HL-60/S4 (cell line): Measurements from ENCODE around the gene DHPS.
"Not testable (repeated sequence)": the region's sequence is repeated elsewhere in the genome, so short reads cannot be mapped to it uniquely, and the experiment has no call there.

Source experiments
- in situ Hi-C: fragments of 300-500 bp; cut with MboI; formaldehyde crosslinking; loops from 2 replicates; pipeline ENCODE4 v1.14.3; 2022; ENCODE audit warnings: low sequenced_read_pairs

The DHPS gene

GRCh38 chr19:12705654-12706331 lies 24.1 kb upstream of the DHPS start:
- in situ Hi-C loops, result no loop called here

DNA sequence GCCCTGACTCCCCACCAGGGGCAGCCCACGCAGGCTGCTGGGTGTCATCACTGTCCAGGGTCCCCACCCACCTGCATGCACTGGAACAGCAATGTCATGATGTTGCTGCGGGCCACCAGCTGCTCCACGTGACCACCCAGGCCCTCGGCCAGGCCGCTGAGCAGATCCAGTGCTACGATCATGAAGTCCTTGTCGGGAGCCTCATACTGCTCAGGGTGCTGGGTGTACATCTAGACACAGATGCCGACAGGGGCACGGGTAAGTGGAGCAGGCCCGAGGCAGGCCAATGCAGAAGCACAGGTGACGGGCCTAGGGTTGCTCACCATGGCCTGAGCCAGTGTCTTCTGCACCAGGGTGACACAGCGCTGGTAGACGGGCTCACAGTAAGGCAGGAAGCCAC lies 23.5 kb upstream of the DHPS start:
- in situ Hi-C loops, result no loop called here

DNA sequence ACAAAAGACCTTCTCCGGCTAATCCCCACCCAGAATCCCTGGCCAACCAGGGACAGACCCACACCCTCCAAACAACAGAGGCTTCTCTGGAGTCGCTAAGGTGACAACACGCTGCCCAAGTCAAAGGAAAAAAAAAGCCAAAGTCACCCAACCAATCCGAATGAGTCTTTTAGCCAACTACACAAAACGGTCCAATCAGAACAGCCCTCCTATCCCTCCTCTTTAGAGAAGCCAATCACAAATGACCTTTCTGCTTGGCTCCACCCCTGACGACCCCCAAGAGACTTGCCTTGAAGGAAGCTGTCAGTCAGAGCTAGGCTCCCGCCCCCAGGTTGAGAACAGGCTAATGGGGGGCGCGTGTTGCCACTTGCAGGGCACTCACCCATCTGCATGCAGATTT lies 21.4 kb upstream of the DHPS start:
- in situ Hi-C loops, result no loop called here

DNA sequence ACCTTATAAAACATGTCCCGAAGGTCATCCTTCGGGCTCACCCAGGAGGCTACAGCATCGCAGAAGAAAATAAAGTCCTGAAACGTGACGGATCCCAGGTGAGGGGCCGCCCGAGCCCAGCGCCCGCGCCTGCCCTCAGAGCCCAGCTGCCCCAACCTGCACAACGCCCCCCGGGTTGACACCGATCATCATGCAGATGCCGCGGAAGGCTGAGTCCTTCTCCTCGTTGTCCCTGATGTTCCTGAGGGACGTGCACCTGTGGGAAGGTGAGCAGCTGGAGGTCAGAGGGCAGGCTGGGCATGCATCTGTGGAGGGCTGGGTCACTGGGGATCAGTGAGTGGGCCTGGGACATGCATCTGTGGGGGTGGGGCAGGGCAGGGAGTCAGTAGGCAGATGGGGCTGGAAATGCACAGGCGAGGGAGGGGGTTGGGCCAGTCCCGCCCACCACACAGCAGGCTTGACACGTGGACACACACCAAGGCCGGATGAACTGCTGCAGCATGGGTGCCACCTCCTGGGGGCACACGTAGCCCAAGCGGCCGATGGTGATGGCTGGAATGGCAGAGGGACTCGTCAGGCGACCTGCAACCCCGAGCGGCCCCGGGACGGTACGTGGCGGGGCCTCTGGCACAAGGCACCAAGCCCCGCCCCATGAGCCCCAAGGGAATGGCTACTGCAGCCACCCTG lies 20.1 kb upstream of the DHPS start:
- in situ Hi-C loops, result no loop called here

DNA sequence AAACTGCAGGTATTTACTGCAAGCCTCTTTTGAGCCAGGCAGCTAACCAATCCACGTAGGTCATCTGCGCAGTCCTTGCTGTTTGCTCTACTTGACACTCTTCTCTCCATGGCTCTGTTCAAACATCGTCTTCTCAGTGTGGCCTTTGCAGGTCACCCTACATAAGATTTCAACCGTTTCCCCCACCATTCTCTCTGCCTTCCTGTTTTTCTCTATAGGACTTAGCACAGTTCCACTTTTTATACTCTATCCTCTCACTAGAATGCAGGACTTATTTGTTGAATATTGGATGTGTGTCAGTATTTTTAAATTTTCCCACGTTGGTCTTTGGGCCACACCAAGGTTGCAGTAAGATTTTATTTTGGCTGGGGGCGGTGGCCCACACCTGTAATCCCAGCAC lies 16.5 kb upstream of the DHPS start:
- in situ Hi-C loops, result no loop called here

GRCh38 chr19:12697425-12697824 lies 15.7 kb upstream of the DHPS start:
- in situ Hi-C loops, result not testable (repeated sequence)

- in situ Hi-C loops, result no loop called here
Measured at GRCh38 chr19:12696366-12697335, 15.0 kb upstream of the DHPS start, which contains the start of gene FBXW9. TSS of gene FBXW9 (minus strand) at chr19:12696631. CDS start at chr19:12696581, 50 bp downstream.

DNA sequence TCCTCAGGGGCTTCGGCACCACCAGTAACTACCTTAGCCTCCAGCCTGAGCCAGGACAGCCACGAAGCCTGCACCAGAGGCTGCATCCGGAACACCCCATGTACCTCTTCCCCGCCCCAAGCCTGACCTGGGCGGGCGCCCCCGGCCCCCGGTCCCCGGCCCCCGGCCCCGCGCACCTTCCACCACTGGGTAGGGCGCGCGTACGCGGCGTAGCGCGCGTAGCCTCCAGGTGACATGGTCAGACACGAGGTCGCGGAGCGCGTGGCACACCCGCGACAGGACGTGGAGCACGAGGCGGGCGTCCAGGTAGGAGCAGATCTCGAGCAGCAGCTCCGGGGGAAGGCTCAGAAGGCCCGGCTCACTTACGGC lies 14.3 kb upstream of the DHPS start:
- in situ Hi-C loops, result no loop called here

DNA sequence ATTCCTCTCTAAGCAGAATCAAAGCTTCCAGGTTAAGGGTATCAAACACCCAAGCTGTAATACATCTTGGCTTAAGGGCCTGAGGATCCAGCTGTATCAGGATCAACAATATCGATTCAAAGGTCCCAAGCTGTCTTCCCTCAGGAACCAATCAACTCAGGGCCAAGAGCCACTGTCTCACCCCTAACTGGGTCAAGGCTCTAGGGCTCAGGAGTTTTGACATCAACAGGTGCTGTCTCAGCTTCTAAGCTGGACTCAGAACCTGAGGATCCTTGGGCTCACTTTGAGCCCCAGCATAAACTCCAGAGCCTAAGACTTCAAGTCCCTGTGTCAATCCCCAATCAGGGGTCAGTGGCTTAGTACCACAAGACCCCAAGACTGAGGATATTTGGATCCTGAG lies 13.8 kb upstream of the DHPS start:
- in situ Hi-C loops, result no loop called here

DNA sequence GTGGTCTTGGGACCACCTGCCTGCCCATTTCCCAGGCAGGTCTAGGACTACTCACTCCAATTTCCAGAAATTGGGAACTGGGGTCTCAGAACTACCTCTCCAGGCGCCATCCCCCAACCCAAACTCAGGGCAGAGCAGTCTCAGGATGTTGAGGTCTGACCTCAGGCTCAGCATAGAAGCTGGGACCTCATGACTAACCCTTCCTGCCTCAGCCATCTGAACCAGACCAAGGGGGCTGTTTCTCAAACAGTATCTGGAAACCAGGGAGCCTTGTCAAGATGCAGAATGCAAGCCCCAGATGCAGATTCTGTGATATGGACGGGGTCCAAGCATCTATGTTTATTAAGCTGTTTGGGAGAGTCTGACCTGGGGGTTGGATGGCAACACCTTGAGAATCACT lies 13.4 kb upstream of the DHPS start:
- in situ Hi-C loops, result no loop called here

GRCh38 chr19:12694641-12695040 lies 13.0 kb upstream of the DHPS start:
- in situ Hi-C loops, result no loop called here

DNA sequence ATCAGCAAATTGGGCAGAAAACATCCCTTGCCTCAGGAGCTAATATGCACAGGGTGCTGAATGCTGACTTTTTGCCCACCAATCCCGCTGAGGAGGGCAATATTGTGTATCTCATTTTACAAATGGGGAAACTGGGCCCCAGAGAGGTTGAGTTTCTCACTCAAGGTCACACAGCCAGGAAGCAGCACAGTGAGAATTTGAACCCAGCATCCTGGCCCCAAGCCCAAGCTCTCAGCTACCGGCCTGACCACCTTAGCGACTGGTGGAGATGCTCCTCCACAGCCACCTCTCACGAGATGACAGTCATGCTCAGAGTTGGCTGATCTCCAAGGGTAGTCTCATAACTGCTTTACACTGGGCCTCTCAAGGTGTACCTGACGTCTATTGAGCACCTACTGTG lies 11.3 kb upstream of the DHPS start:
- in situ Hi-C loops, result no loop called here

GRCh38 chr19:12689581-12690216 lies 8.0 kb upstream of the DHPS start:
- in situ Hi-C loops, result no loop called here

DNA sequence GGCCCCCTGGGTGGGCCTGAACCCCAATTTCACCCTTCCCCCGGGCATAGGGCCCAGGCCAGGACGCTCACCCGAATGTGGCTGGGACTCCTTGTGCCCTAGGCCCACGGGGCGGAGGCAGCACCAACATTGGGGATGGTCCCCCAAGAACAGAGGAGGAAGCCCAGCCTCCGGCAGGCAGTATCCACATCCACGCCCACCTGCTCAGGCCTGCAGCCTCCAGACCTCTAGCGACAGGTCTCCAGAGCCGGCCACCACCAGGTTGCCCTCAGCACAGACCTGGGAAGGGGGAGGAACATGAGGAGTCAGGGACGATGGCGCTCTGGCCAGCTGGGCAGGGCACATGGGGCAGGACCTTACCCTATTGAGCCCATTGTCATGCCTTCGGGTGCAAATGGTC lies 7.3 kb upstream of the DHPS start:
- in situ Hi-C loops, result no loop called here

DNA sequence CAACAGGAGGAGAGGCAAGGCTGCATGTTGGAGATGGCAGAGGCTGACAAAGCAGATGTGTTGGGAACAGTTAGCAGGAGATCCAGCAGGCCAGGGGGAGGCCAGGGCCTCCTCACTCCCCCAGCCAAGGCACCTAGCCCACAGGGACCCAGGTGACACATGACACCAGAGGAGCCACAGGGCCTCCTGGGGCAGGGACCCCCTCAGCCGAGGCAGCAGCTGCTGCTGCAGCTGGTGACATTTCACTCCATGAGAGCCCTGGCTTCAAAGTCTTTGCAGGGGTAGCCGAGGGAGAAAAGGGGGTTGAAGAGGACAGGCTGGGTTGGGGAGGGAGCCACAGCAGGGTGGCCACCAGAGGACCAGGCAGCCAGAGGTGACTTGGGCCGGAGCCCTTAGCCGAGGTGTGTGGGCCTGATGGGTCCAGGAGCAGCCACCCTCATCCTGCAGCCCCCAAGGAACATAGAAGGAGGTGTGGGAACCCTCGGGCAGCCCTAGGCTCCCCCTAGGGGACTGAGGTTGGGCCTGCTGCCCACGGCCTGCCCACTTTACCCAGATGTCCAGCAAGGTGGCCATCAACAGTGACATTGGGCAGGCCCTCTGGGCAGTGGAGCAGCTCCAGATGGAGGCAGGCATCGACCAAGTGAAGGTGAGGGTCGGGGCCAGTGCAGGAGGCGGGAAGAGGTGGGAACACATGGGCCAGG lies 6.0 kb upstream of the DHPS start, which contains the start of gene GNG14:
GNG14 (plus strand) TSS at position 503 of the 701 bp plus-strand sequence; CDS start at position 554, 51 bp downstream.
- in situ Hi-C loops, result no loop called here

- in situ Hi-C loops, result no loop called here
Measured at GRCh38 chr19:12685831-12686230, 4.2 kb upstream of the DHPS start.

- in situ Hi-C loops, result no loop called here
Measured at GRCh38 chr19:12680034-12680433, 1.6 kb downstream of the DHPS start.

DNA sequence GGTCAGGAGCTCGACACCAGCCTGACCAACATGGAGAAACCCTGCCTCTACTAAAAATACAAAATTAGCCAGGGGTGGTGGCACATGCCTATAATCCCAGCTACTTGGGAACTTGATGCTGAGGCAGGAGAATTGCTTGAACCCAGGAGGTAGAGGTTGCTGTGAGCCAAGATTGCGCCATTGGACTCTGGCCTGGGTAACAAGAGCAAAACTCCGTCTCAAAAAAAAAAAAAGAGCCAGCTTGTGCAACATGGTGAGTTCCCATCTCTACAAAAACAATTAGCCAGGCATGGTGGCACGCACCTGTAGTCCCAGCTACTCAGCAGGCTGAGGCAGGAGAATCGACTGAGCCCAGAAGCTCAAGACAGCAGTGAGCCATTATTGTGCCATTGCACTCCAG lies 3.6 kb downstream of the DHPS start:
- in situ Hi-C loops, result loop anchor here (10.0 kb wide), 1 partner anchor 113 kb away; no protein-coding TSS in a partner anchor

DNA sequence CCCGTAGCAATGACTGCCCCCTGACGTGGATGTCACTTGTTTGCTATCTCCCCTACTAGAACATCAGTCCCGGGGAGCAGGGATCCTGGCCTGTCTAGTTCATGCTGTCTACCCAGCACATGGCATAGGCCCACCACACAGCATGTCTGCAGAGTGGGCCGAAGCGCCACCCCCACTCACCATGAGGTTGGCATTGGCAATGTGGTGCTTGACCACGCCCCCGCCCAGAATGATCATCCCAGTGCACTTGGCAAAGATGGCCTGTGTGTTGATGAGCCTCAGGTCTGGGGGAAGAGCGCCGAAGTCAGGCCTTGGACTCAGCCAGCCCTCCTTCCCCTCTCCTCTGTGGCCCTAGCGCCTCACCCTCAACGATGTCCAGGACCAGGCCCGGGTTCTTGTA lies 4.8 kb downstream of the DHPS start:
- in situ Hi-C loops, result loop anchor here (10.0 kb wide), 1 partner anchor 112 kb away; no protein-coding TSS in a partner anchor

GRCh38 chr19:12676384-12676792 lies 5.3 kb downstream of the DHPS start:
- in situ Hi-C loops, result loop anchor here (10.0 kb wide), 1 partner anchor 112 kb away; no protein-coding TSS in a partner anchor
